GM12892 (cell line): Measurements from ENCODE around the gene TBCD.
"Not testable (repeated sequence)": the region's sequence is repeated elsewhere in the genome, so short reads cannot be mapped to it uniquely, and the experiment has no call there.

ENCODE experiments used
- DNase-seq: peaks from one replicate; pipeline ENCODE4 v3.0.0; 2011; ENCODE audit not compliant: insufficient read length
- FAIRE-seq: peaks from 2 replicates; lab custom pipeline; 2011; peaks lifted over from hg19 to GRCh38; lab: Jason Lieb, UNC
- POLR2A ChIP-seq: IDR thresholded peaks from 2 replicates; pipeline ENCODE4 v1.6.1; 2011; ENCODE audit warnings: low read depth, low read length, control low read depth
- POLR2AphosphoS5 ChIP-seq: IDR thresholded peaks from 2 replicates; pipeline ENCODE4 v1.6.1; 2011; ENCODE audit warnings: low read depth, low read length, control low read depth
- TAF1 ChIP-seq: IDR thresholded peaks from 2 replicates; pipeline ENCODE4 v1.6.1; 2011; ENCODE audit warnings: low read depth, mild to moderate bottlenecking, control low read depth, low read length, borderline replicate concordance

Gene TBCD

GRCh38 chr17:82944990-82945389 lies 193.1 kb downstream of the TBCD start:
- TF ChIP-seq POLR2A (no peak), POLR2AphosphoS5 (no peak), TAF1 (no peak)
- no peak for DNase-seq
- FAIRE-seq = no peak

GRCh38 chr17:82946081-82946480 lies 194.2 kb downstream of the TBCD start:
- no peak for DNase-seq
- TF ChIP-seq TAF1 (no peak), POLR2AphosphoS5 (no peak), POLR2A (no peak)
- no peak for FAIRE-seq

- FAIRE-seq = no peak
- TF ChIP-seq POLR2A (no peak), POLR2AphosphoS5 (no peak), TAF1 (no peak)
- no peak for DNase-seq
Measured at GRCh38 chr17:82947051-82947991, 195.5 kb downstream of the TBCD start.

- no peak for FAIRE-seq
- TF ChIP-seq TAF1 = no peak
- TF ChIP-seq POLR2AphosphoS5 = no peak
- no peak for TF ChIP-seq POLR2A
- DNase-seq = no peak
Measured at GRCh38 chr17:82948081-82948511, 196.2 kb downstream of the TBCD start.

- TF ChIP-seq TAF1 (no peak), POLR2AphosphoS5 (no peak), POLR2A (no peak)
- FAIRE-seq (no peak), DNase-seq (no peak)
Measured at GRCh38 chr17:82948957-82949356, 197.1 kb downstream of the TBCD start.

GRCh38 chr17:82949361-82949760 lies 197.5 kb downstream of the TBCD start:
- no peak for FAIRE-seq
- no peak for DNase-seq
- no peak for TF ChIP-seq POLR2A
- no peak for TF ChIP-seq POLR2AphosphoS5

- FAIRE-seq (no peak), DNase-seq (no peak)
- TF ChIP-seq TAF1 = no peak
- TF ChIP-seq POLR2A = no peak
- no peak for TF ChIP-seq POLR2AphosphoS5
Measured at GRCh38 chr17:82949984-82950383, 198.1 kb downstream of the TBCD start.

GRCh38 chr17:82950525-82951102 lies 198.7 kb downstream of the TBCD start:
- DNase-seq = no peak
- FAIRE-seq = no peak
- TF ChIP-seq POLR2AphosphoS5 (no peak), POLR2A (no peak), TAF1 (no peak)

- DNase-seq (no peak), FAIRE-seq (no peak)
- TF ChIP-seq POLR2A = no peak
- no peak for TF ChIP-seq POLR2AphosphoS5
- no peak for TF ChIP-seq TAF1
Measured at GRCh38 chr17:82952019-82952418, 200.2 kb downstream of the TBCD start.

GRCh38 chr17:82955106-82955505 lies 203.2 kb downstream of the TBCD start:
- not testable (repeated sequence) for DNase-seq, FAIRE-seq

- FAIRE-seq, DNase-seq: not testable (repeated sequence)
Measured at GRCh38 chr17:82955627-82956026, 203.8 kb downstream of the TBCD start.

- no peak for TF ChIP-seq TAF1
- no peak for TF ChIP-seq POLR2AphosphoS5
- TF ChIP-seq POLR2A = no peak
- no peak for DNase-seq
- no peak for FAIRE-seq
Measured at GRCh38 chr17:82956146-82956725, 204.4 kb downstream of the TBCD start.
